NCI-H82 treated with DMSO at 0.1 percent for 48 hours (cell line): ENCODE data around the gene NKX2-1.

Experiments
- DNase-seq: peaks from one replicate; lab custom pipeline; 2025; ENCODE audit not compliant: unreplicated experiment; lab: John Stamatoyannopoulos, UW

The NKX2-1 gene

DNA sequence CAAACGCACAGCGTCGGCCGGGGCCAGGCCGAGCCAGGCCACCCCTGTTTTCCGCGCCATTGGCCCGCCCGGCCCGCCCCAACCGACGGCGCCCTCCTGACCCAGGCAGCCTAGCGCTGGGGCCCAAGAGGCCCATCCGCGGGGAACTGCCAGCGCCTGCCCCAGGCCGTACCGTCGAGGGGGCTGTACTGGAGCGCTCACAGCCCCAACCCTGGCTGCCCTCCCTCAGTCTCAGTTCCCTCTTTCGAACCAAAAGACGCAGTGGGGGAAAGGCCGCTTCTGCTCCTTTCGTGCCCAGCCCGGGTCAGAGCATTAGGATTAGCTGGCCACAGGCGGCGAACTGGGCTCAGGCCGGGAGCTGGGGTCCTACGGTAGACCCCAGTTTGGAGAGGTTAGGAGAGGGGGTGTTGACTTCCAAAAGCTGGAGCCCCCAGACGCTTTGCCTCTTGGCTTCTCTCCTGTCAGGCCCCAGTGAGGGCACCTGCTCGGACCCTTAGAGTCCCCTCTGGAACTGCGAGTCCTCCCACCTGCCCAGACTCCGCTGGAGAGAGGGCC is 1.9 kb downstream of the NKX2-1 start:
- DNase-seq, result no peak

DNA sequence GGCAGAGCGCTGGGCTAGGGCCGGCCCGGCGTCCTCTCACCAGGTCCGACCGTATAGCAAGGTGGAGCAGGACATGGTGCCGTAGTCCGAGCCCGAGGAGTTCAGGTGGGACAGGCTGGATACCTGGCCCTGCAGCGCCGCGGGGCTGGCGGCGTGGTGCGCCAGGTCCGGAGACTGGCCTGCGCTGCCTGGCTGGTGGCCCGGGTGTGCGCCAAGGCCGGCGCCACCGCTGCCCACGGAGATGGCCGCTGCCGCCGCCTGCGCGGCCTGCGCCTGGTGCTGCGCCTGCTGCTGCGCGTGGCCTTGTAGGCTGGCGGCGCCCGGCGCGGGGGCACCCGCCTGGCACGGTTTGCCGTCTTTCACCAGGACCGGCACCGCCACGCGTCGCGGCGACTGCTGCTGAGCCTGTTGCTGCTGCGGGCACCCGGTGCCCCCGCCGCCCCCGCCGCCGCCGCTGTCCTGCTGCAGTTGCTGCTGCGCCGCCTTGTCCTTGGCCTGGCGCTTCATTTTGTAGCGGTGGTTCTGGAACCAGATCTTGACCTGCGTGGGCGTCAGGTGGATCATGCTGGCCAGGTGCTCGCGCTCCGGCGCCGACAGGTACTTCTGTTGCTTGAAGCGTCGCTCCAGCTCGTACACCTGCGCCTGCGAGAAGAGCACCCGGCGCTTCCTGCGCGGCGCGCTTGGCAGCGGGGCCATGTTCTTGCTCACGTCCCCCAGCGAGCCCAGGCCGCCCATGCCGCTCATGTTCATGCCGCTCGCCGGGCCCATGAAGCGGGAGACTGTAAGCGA is 2.6 kb downstream of the NKX2-1 start:
- no peak for DNase-seq

DNA sequence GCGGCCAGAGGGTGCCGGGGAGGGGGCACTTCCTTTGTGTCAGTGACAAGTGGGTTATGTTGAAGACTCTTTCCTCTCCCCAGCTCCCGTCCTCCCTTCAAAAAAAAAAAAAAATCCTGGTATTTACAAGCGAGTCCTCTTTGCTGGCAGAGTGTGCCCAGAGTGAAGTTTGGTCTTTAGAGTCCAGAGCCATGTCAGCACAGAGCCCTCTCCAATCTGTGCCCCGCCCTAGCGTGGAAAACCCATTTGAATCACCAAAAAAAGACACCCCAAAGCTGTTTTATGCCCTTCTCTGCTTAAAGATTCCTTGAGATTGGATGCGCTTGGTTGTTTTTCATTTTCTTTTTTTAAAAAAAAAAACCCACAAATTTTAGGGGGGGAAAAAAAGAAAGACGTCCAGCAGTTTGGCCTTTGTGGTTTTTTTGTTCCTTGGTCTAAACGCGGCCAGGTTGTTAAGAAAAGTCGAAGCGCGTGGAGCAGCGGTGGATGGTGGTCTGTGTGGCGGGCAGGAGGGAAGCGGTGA is 3.3 kb downstream of the NKX2-1 start:
- no peak for DNase-seq

DNA sequence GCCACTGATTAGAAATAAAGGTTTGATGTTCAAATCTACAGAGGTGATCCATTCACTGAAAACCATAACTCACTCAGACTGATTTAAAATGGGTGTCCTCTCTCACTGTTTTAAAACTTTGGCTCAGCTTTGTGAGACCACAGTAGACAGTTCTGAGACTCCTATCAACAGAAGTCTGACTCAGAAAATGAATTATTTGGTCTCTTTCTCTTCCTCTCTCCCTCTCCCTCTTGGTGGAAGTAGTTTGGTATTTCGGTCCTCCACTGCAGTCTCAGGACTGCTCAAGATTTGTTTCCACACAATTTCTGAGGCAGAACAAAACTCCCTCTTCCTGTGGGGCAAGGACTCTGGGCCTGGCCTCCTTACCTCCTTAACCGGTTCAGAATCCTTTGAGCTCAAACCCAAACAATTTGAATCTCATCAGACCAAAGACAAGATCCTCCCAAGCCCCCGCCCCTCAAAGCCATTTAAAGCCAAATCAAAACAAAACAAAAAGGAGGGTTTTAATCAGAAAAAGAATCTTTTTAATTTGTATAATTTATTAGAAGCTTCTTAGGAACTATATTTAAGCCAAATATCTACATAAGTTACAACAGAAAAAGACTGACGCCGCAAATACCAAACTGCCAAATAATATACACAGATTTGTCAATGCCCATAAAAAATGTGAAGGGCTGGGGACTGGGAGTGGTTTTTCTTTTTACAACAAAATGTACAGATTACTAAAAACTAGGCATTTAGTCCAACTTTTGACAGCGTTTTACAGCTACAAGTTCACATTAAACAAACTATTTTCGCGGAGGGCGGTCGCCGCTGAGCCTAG is 3.9 kb downstream of the NKX2-1 start:
- DNase-seq, result no peak

DNA sequence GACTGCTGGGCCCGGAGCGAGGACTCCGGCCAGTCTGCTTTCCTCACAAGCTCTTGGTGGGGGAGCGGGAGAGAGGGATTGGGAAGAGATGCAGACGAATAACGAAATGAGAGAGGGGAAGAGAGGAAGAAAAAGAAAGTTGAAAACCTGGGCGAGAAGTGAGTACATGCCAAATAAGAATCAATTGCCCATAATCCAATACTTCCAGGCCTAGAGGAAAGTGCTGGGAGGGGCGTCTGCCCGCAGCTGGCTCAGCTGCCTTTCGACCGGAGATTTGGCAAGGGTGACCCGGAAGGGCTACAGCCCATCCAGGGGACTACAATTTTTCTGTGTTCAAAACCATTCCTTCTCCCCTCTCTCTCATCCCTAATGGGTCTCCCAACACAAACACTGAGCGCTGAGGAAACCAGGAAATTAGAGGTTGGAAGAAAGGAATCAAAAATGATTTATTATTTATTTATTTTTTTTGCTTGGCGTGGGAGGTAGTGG is 4.9 kb downstream of the NKX2-1 start:
- DNase-seq, result no peak

DNA sequence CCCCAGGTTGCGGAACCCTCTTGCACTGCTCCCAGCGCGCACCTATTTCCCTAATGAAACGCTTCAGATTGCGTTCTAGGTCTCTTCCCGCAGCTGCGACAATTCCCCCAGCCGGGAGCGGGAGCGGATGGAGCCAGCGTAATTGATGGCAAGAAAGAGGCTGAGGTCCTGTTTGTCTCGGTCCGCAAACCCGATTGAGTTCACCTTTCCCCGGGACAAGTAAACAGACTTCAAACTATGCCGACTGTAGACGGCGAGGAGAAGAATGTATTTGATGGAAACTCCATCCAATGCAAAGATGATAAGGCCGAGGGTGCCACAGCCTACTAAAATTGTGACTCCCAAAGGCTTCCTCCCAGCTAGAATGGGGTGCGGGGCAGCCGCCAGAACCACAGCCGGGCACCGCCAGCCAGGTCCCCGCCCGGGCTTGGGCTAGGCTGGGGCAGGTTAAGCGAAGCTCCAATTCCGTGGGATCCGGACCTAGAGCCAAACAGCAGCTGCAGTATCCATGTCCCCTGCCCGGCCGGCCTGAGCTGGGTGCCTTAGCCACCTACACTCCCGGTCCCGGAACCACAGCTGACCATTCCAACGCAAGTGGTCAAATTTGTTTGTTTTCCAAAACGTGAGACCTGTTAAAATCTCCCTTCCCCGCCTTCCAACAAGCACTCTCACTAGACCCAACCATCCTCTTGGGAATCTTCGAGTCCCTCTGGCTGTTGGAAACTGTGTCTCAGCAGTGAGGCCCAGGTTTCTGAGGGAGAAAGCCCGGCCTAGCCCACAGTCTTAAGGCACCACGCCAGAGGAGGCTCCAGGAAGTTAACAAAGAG is 5.5 kb downstream of the NKX2-1 start:
- no peak for DNase-seq

DNA sequence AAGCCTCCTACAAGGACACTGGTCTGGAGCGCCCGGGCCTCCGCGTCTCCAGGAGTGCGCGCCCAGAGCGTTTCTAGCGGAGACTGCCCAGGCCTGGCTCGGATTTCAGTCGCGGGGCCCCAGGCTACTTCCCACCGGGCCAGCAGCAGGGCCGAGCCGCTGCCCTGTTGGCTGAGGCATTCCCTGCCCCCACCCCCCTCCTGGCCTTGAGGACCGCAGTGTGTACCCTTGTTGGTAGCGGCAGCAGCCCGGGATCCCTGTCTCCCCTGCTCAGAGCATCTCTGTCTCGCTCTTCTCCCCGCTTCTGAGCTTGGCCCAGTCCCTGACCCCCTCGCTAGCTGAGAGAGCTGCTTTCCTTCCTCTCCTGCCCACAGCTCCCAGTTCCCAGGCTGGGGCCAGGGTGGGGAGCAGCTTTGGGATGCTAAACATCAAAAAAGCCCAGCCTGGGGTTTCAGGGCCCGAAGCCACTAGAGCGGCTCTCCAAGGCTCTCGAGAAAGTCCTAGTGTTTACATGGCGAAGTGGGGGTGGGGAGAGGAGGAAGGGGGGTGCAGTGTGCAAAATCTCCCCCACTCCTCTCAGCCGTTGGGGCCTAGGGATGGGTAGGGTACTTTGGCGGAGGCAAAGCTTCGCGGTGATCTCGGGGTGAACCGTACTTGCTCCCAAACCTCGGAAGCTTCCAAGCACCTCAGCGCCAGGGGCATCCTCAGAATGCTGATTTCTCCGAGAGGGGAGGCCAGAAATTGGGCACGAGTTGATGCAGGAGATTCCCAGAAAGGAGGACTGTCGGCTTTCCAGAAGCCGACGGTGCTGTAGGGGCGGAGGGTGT is 6.4 kb downstream of the NKX2-1 start:
- no peak for DNase-seq

DNA sequence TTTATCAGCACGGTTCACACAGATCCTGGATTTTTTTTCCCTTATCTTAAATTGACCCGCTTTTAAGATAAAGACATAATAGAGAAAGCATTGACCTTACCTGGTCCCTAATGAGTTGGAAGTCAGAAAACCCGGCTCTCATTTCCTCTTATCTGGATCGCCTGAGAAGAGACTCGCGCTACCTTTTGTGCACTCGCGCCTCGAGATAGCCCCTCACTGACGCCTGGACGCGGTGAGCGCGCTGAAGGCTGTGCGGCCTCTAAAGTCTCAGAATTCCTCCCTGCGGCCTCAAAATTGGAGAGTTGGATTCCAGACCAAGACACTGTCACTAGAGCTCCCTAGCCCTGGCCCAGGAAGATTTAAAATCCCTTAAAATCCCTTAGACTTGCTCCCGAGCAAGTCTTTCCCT is 7.0 kb downstream of the NKX2-1 start:
- DNase-seq, result no peak

DNA sequence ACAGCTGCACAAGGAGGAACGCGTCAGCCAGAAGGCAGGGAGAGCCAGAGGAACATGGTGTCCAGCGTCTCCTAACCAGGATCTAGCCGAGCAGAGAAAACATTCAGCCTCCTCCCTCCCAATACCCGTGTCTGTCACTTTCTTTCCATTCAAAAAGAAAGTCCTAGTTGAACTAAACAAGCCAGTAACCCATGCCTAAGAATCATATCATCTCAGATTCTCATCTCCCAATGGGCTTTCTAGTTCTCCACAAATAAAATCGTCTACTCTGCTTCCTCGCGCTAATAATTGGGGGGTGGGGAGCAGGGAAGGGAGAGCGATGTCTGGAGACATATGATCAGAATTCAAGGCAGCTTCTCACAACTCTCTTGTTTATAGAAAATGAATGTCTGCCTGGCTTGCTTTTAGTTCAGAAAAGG is 7.4 kb downstream of the NKX2-1 start:
- no peak for DNase-seq

DNA sequence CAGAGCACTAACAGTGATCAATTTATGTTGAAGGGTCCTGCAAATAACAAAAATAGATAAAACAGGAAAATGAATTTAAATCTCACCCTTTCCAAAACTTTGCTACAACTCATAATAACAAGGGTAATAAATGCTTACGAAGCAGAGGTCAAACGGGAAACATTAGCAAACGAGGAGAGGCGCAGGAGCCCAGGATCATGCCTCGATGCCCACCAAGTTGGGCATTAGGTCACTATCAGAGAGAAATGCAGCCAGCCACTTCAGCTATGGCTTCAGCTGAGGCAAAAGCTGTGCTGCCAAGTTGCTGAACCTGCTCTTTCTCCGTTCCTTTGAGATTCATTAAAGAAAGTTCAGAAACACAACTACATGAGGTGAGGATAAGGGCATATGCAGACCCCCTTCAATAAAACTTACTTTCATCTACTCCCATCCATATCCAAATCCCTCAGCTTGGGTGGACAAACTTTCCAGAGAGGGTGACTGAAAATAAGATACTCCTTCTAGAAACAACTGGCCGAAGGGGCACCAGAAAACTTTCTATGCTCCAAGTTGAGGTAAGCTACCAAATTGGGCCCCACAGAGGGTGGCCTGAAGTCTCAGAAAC is 7.9 kb downstream of the NKX2-1 start:
- no peak for DNase-seq

DNA sequence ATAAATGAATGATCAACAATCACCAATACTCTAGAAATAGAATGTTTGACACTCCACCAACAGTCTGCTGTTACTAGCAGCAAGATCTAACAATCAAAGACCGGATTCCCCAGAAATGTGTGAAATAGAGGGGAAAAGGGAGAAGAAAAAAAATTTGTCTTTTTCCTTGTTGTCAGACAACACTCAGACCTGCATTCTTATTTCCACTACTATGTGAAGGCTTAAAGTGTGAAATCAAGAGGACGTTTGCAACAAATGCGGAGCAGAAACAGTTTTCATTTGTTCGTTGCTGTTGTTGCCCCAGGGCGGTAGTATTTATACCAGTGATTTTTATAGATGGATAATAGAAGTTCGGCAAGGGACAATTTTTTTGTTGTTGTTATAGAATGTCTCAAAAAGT is 9.2 kb downstream of the NKX2-1 start:
- DNase-seq, result no peak

DNA sequence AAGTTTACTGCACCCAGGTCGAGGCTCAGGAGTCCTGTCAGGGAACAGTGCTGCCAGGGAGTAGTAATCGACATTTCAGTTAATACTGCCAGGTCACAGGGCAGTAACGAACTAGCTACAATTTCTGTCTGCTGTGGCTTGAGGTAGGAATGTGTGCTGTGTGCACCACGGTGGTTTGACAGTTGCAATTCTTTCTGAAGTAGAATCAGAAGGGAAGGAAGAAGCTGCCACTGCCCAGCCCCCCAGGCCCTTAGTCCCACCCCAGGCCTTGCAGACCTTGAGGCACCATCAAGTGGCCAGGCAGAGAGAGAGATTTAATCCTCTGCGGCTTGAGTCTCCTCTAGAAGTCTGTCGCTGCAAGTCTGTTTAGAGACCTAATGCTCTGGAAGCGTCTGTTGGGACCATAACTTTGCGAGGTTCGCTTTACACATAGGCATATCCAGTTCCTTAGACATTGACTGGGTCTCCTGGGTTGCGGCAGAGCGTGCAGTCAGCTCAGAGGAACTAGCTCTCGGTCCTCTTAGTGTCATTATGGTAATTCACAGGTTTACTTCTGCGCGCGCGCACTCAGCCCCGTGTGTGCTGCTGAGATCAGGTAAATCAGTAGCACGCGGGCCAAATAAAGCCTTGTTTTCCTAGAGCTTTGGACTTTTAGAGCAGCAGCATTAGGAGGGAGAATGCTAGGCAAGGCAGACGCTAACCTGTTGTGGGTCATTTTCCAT is 9.8 kb downstream of the NKX2-1 start:
- no peak for DNase-seq

DNA sequence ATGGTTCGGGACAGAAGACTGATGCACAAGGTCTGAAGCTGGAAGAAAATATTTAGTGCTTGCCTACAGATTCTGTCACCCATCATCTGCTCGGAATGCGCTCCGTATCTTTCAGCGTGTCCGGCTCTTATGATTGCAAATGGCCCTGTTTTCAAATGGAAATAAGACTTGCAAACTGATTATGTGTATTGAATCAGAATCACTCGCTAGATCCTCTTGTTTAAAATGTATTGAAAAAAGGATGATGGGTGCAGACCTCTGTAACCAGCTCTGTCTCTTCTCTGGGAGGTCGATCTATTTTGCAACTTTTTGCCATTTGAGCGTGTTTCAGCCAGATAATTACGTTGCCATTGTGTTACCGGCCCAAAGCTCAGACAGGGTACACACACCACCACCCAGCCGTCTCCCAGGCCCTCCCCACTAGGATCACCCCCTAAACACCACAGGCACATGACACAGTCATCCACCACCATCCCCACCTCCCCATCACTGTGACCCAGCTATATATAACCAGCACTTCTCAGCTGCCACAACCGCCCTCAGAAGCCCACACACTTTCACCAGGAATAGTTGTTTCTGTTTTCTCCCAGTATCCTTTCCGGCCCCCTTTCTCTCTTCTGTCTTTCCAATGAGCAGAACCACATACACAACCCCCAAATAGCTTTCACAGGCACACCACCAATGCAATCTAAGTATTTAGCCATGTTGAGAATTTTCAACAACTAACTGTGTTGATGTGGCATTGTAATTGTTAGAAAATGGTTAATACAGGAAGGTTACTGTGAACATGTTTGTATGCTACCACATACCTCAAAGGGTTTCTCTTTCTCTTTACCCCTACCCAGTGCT is 10.7 kb downstream of the NKX2-1 start:
- no peak for DNase-seq

DNA sequence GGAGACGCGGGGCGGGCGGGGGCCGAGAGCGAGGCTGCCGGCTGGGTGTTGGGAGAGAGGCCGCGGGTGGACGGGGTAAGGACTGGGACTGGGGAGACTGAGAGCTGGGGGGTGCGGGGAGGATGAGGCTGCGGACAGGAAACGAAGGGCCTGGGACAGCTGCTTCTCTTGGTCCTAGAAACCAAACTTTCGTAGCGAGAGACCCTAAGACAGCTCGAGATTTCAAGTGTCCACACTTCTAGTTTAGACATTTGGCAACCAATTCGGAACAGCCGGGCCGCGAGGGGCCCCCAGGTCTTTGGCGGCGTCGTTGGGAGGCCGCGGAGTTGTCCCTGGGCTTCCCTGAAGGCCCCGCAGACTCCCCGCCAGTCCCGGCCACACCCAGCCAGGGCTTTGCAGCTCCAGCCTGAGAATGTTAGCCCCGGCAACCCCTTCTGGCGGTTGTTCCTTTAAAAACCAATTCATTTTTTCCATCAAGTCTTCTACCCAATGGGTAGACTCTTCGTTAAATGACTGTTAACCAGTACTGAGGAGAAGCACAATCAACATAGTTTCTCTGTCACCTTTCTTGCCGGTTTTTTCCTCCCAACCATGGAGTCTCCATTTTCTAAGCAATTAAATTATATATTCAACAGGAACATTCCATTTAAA is 11.5 kb downstream of the NKX2-1 start:
- no peak for DNase-seq

DNA sequence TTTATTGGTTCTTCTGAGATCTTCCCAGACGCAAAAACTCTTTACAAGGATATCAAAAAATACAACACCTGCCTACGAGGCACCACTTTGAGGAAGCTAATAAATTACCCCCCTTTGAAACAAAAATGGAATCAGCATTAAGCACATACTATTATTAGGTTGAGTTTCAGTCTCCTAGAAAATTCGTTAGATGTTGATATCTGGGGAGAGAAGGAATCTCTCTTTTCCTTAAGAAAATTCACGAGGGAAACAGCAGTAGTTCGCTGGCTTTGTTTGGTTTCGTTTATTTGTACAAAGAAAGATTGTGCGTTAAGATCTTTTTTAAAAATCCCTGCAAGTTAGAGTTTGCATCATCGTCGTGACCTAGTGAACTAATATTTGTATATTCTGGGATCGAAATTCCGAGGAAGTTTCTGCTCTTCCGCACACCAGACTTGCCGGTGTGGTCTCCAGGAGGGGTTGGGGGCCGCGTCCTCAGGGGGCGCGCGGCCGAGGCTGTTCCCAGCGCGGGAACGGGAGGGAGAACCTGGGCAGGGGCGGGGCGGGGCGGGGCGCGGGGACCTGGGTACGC is 12.1 kb downstream of the NKX2-1 start:
- DNase-seq, result no peak

DNA sequence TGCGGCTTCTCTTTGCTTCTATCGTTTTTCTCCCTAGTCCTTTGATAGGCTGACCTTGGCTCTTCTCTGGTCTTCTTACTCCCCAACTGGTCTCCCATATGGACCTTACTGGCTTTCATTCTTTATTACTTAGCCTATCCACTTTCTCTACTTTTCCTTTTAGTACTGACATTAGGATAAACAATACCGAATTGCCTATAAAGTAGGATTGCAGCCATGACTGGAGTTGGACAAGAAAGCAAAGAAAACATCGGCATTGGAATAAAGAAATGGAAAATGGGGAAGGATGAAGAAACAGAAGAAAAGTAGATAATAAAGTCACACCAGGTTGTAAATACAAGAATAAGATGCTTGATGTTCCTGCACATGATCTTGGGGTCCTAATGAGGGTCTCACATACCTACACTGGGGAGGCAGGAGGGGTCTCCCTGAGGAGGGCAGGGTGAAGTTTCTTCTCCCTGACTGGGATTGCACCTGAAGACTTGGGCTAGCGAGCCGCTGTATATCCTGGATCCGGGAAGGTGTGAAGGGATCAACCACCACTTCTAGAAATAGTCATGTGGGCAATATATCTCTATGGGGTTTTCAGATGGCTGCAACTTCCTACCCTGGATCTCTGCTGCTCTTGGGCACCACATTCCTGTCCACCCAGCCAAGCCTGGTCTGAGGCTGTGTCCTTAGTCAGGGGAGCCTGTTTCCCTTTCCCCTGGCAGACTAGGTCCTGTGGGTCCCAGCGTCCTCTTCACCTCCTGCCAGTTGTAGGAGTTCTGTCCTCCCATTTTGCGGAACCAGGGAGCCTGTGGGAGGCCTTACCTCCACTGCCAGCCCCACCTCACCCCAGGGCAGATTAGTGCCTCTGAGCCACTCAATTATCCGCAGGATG is 13.1 kb downstream of the NKX2-1 start:
- DNase-seq, result no peak
